GM10266 (cell line): ENCODE measurements around the gene COL16A1.

Experiments
- DNase-seq: peaks from one replicate; pipeline ENCODE4 v3.0.0; 2012; ENCODE audit errors: extremely low spot score
- CTCF ChIP-seq: IDR thresholded peaks from 2 replicates; pipeline ENCODE4 v1.5.1; 2012; ENCODE audit warnings: mild to moderate bottlenecking, low read depth; ENCODE audit not compliant: control insufficient read depth, insufficient read depth; ENCODE audit errors: missing control alignments

The COL16A1 gene

DNA sequence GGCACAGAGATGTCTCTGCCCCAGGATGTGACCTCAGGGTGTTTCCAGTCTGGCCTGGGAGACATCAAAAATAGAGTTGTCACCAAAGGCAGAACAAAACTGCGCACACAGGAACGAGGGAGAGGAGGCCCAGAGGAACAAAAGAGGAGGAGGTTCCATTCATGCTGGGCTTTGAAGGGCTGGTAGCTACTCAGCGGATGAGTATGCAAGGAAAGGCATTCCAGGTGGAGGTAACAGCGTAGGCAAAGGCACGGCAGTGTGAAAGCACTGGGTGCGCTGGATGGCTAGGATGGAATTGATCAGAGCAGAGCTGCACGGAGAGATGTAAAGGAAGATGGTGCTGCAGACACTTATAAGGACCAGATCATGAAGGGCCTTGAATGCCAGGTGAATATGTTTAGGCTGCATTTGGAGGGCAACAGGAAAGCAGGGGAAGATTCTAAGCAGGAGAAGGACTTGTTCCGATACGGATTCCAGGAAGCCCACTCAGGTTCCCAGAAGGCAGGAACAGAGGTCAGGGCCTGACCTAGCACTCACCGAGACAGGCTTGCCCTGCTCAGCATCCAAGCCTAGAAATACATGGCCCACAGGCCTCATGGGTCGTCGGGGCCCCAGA, 6.3 kb downstream of the COL16A1 start:
- TF ChIP-seq CTCF, result no peak
- no peak for DNase-seq

DNA sequence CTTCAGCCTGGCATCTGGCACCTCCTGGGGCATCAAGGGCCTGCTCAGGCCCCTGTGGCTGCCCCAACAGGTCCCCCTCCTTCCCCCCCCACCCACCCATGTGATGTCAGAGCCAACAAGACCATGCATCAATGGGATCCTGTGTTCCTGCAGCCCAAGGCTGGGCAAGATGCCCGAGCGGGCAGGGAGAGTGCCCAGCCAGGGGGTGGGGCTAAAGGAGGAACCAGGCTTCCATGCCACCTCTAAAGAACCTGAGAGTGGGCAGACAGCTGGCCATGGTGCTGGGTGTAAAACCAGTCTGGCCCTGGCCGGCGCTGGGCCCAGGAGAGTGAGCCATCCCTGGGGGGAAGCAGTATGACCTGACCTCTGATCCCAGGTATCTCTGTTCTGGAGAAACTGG, 7.6 kb downstream of the COL16A1 start:
- no peak for TF ChIP-seq CTCF

GRCh38 chr1:31695327-31695726, 8.5 kb downstream of the COL16A1 start:
- no peak for DNase-seq
- no peak for TF ChIP-seq CTCF

More for the DNA sequence above, 7.6 kb downstream of the COL16A1 start:
- DNase-seq, result no peak

GRCh38 chr1:31694964-31695313, 8.9 kb downstream of the COL16A1 start:
- TF ChIP-seq CTCF, result no peak
- DNase-seq, result no peak

GRCh38 chr1:31694069-31694963, 9.5 kb downstream of the COL16A1 start:
- no peak for TF ChIP-seq CTCF
- DNase-seq, result no peak

DNA sequence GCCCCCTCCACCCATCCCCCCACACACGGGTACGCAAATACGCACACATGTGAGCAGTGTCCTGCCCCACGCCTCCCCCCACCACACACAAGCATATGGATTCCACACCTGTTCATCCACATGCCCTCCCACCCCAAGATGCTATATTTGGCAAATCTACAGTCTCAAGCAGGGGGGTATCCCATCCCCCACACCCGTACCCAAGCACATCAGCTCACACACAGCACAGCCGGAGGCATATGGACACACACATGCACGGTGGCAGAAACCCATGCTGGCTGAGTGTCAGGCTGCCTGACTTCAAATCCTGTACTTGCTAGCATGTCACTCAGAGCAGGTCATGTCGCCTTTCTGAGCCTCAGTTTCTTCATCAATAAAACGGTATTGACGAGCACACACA, 10.6 kb downstream of the COL16A1 start:
- DNase-seq, result no peak
- no peak for TF ChIP-seq CTCF

DNA sequence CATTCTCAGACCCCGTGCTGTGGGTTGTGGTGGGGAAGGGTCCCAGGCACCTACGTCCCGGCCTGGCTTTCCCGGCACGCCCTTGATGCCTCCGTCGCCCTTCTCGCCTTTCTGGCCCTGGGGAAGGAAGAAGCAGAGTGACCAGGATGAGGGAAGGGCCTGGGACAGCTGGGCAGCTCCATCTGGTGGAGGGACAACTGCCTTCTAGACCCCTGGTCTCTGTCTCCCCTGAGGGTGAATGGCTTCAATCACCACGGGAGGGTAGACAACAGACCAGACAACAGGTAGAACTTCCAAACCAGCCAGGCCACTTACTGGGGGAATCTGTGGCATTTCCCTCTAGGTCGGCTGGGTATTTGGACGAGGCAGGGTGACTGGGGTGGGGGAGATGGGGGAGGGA, 11.9 kb downstream of the COL16A1 start:
- TF ChIP-seq CTCF, result no peak
- no peak for DNase-seq
